Measurements from ENCODE around the gene ZBP1. TPM values are rescaled to one million over a fixed set of nuclear protein-coding genes. Genes with fewer than 3 reads are reported as not detected.

Gene ZBP1
- total RNA-seq, 1 experiment from 2014 or later: not detected

DNA sequence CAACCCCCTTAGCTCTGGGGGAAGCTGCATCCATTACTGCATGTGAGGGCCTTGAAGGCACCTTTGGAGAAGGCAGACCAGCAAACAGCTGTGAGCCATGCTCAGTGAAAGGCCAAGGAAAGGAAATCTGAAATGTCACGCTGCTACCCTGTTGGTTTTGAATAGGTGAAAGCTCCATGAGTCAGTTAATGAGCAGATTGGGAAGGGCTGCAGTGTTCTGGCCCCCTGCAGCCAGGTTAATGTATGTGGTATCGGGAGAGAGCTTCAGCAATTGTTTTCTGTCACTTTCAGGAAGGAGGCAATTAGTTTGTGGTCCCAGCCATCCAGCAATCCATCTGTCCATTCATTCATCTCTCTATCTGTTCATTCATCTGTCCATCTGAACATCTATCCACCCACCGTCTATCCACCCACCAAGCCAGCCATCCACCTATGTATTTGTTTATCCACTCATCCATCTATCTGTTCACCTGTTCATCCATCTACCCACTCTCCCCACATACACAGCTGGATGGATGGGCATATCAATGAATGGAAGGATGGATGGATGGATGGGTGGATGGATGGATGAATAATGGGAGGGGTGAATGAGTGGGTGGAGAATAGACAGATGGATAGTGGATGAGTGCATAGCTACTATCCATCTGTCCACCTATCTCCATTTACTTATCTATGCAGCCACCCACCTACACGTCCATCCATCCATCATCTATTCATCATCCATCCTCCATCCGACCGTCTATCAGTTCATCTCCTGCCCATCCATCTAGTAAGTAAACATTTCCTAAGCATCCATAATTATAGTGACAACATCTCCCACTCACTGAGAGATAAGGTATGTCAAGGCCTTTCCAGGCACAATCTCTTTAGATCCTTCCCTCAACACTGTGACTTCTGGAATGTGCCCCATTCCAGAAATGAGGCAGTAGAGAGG is 43.3 kb downstream of the ZBP1 start:
- H3K27me3 ChIP-seq (replicated peaks; ENCODE audit: control insufficient read depth, insufficient read depth, low read length): no peaks in the 10 kb centered on the region; the same call in 1 of the 2 replicates
- H3K36me3 Mint-ChIP-seq (ENCODE audit: insufficient read depth, unreplicated experiment): no peaks in the 10 kb centered on the region
- TF ChIP-seq, protein P1, sequence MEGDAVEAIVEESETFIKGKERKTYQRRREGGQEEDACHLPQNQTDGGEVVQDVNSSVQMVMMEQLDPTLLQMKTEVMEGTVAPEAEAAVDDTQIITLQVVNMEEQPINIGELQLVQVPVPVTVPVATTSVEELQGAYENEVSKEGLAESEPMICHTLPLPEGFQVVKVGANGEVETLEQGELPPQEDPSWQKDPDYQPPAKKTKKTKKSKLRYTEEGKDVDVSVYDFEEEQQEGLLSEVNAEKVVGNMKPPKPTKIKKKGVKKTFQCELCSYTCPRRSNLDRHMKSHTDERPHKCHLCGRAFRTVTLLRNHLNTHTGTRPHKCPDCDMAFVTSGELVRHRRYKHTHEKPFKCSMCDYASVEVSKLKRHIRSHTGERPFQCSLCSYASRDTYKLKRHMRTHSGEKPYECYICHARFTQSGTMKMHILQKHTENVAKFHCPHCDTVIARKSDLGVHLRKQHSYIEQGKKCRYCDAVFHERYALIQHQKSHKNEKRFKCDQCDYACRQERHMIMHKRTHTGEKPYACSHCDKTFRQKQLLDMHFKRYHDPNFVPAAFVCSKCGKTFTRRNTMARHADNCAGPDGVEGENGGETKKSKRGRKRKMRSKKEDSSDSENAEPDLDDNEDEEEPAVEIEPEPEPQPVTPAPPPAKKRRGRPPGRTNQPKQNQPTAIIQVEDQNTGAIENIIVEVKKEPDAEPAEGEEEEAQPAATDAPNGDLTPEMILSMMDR (IDR thresholded peaks at IDR 0.05; ENCODE audit: insufficient read depth in 1 of 2, low read depth in 1 of 2, low read length in 1 of 2, severe bottlenecking in 1 of 2, unreplicated experiment in 1 of 2): no peak
- H3K9me3 Mint-ChIP-seq (ENCODE audit: unreplicated experiment): no peaks in the 10 kb centered on the region
- no peaks in the 10 kb centered on the region for H3K9me3 ChIP-seq
- no peaks in the 10 kb centered on the region for H3K4me1 Mint-ChIP-seq (ENCODE audit: low read depth, unreplicated experiment)
- intact Hi-C loops (cut with micrococcal nuclease; ENCODE audit: unreplicated experiment): no loop called here
- no peaks in the 10 kb centered on the region for H3K4me1 ChIP-seq
- no peak overlapping the region for H3K27ac Mint-ChIP-seq (ENCODE audit: unreplicated experiment)
- DNase-seq: no peak
- H3K4me3 ChIP-seq (ENCODE audit: low read depth, low read length): no peak overlapping the region
- H3K36me3 ChIP-seq (ENCODE audit: control insufficient read depth, insufficient read depth, low read length): no peaks in the 10 kb centered on the region
- H3K27me3 Mint-ChIP-seq (ENCODE audit: insufficient read depth, unreplicated experiment): peaks cover 10% of the 10 kb centered on the region
- no TSS peak for BruUV-seq (replicated peaks)
- CTCF ChIA-PET: no interaction called here
- no peak overlapping the region for H3K4me3 Mint-ChIP-seq (ENCODE audit: unreplicated experiment)
- POLR2A ChIA-PET: no interaction called here

DNA sequence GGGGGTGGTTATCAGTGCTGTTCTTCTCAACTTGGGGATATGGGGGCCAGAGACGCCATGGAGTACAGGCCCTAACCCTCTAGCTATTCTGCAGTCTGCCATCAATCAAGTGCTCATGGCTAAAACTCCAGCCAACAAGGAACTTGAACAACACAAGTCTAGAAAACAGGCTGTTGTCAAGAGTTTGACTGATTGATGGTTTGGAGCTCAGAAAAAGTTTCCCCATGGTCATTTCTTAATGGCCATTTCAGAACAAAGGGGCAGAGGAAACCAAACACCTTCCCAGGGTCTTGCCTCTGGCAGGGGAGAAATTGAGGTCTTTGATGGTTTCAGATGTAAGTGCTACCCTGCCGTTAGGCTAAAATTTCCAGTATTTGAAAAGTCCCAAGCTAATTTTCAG is 44.2 kb downstream of the ZBP1 start:
- H3K4me1 ChIP-seq: no peaks in the 10 kb centered on the region
- Mint-ChIP-seq H3K36me3 (ENCODE audit: insufficient read depth, unreplicated experiment) (no peaks in the 10 kb centered on the region), H3K9me3 (ENCODE audit: unreplicated experiment) (no peaks in the 10 kb centered on the region), H3K27me3 (ENCODE audit: insufficient read depth, unreplicated experiment) (peaks cover 13% of the 10 kb centered on the region), H3K4me3 (ENCODE audit: unreplicated experiment) (no peak overlapping the region), H3K4me1 (ENCODE audit: low read depth, unreplicated experiment) (no peaks in the 10 kb centered on the region), H3K27ac (ENCODE audit: unreplicated experiment) (no peak overlapping the region)
- TF ChIP-seq, protein P1 (IDR thresholded peaks at IDR 0.05; ENCODE audit: insufficient read depth in 1 of 2, low read depth in 1 of 2, low read length in 1 of 2, severe bottlenecking in 1 of 2, unreplicated experiment in 1 of 2): no peak
- no peaks in the 10 kb centered on the region for H3K9me3 ChIP-seq
- CTCF ChIA-PET: no interaction called here
- no TSS peak for BruUV-seq (replicated peaks)
- no peak overlapping the region for H3K4me3 ChIP-seq (ENCODE audit: low read depth, low read length)
- no peaks in the 10 kb centered on the region for H3K36me3 ChIP-seq (ENCODE audit: control insufficient read depth, insufficient read depth, low read length)
- intact Hi-C loops (cut with micrococcal nuclease; ENCODE audit: unreplicated experiment): no loop called here
- no peak for DNase-seq
- no peaks in the 10 kb centered on the region; the same call in 1 of the 2 replicates for H3K27me3 ChIP-seq (replicated peaks; ENCODE audit: control insufficient read depth, insufficient read depth, low read length)
- POLR2A ChIA-PET: no interaction called here

DNA sequence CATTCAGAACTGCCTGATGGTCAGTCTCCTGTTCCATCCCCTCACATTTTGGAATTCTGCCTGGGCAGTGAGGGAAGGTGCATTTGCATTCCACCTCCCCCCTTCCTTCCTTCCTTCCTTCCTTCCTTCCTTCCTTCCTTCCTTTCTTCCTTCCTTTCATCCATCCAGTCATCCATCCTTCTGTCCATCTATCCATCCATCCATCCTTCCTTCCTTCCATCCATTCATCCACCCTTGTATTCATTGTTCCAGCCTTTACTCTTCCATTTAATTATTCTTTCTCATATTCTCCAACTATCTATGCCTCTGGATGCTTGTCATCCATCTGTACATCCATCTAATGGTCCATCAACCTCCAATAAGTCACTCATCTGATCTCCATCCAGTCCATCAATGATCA is 45.3 kb downstream of the ZBP1 start:
- no peak overlapping the region for H3K4me3 ChIP-seq (ENCODE audit: low read depth, low read length)
- Mint-ChIP-seq H3K36me3 (ENCODE audit: insufficient read depth, unreplicated experiment) (no peaks in the 10 kb centered on the region), H3K27ac (ENCODE audit: unreplicated experiment) (no peak overlapping the region), H3K4me3 (ENCODE audit: unreplicated experiment) (no peak overlapping the region), H3K4me1 (ENCODE audit: low read depth, unreplicated experiment) (no peaks in the 10 kb centered on the region), H3K9me3 (ENCODE audit: unreplicated experiment) (no peaks in the 10 kb centered on the region), H3K27me3 (ENCODE audit: insufficient read depth, unreplicated experiment) (peaks cover 6% of the 10 kb centered on the region)
- H3K27me3 ChIP-seq (replicated peaks; ENCODE audit: control insufficient read depth, insufficient read depth, low read length): no peaks in the 10 kb centered on the region; the same call in 1 of the 2 replicates
- TF ChIP-seq, protein P1 (IDR thresholded peaks at IDR 0.05; ENCODE audit: insufficient read depth in 1 of 2, low read depth in 1 of 2, low read length in 1 of 2, severe bottlenecking in 1 of 2, unreplicated experiment in 1 of 2): no peak
- H3K4me1 ChIP-seq: no peaks in the 10 kb centered on the region
- no peaks in the 10 kb centered on the region for H3K36me3 ChIP-seq (ENCODE audit: control insufficient read depth, insufficient read depth, low read length)
- DNase-seq: no peak
- intact Hi-C loops (cut with micrococcal nuclease; ENCODE audit: unreplicated experiment): no loop called here
- no TSS peak for BruUV-seq (replicated peaks)
- H3K9me3 ChIP-seq: no peaks in the 10 kb centered on the region
- ChIA-PET POLR2A (no interaction called here), CTCF (no interaction called here)
